A204.1 (cell line): ENCODE results near the gene TENT5C.

Experiments
- FAIRE-seq: peaks from 2 replicates; lab custom pipeline; 2012; peaks lifted over from hg19 to GRCh38; lab: Jason Lieb, UNC

TENT5C gene

GRCh38 chr1:117592155-117592554 is 13.7 kb upstream of the TENT5C start:
- FAIRE-seq, result no peak

GRCh38 chr1:117594261-117594990 is 11.4 kb upstream of the TENT5C start:
- FAIRE-seq, result no peak

- FAIRE-seq, result no peak
These were observed 9.7 kb upstream of the TENT5C start for GRCh38 chr1:117596023-117596720.

- FAIRE-seq, result no peak
These were observed 7.4 kb upstream of the TENT5C start for GRCh38 chr1:117598489-117598888.

- FAIRE-seq, result no peak
These were observed 6.3 kb upstream of the TENT5C start for GRCh38 chr1:117599286-117600221.

GRCh38 chr1:117600325-117600943 is 5.4 kb upstream of the TENT5C start:
- FAIRE-seq, result no peak

- FAIRE-seq, result no peak
These were observed 4.9 kb upstream of the TENT5C start for GRCh38 chr1:117600966-117601365.

- FAIRE-seq, result no peak
These were observed 3.0 kb upstream of the TENT5C start for GRCh38 chr1:117602862-117603261.

GRCh38 chr1:117605164-117605773 is 579 bp upstream of the TENT5C start:
- no peak for FAIRE-seq

- FAIRE-seq, result no peak
These were observed 992 bp downstream of the TENT5C start for GRCh38 chr1:117606649-117607430.

- FAIRE-seq, result no peak
These were observed 1.6 kb downstream of the TENT5C start for GRCh38 chr1:117607471-117607870.

GRCh38 chr1:117608115-117608615 is 2.3 kb downstream of the TENT5C start:
- FAIRE-seq, result no peak

GRCh38 chr1:117608758-117609157 is 2.9 kb downstream of the TENT5C start:
- FAIRE-seq, result no peak

- FAIRE-seq, result no peak
These were observed 3.6 kb downstream of the TENT5C start for GRCh38 chr1:117609471-117609911.

- FAIRE-seq, result no peak
These were observed 4.2 kb downstream of the TENT5C start for GRCh38 chr1:117610036-117610435.

- FAIRE-seq, result no peak
These were observed 5.3 kb downstream of the TENT5C start for GRCh38 chr1:117611121-117611601.

- no peak for FAIRE-seq
These were observed 6.1 kb downstream of the TENT5C start for GRCh38 chr1:117611894-117612483.

- no peak for FAIRE-seq
These were observed 6.8 kb downstream of the TENT5C start for GRCh38 chr1:117612517-117613248.

- no peak for FAIRE-seq
These were observed 7.6 kb downstream of the TENT5C start for GRCh38 chr1:117613249-117613968.
